Right lobe of liver (tissue), 4 donors: Measurements from ENCODE around the gene TAL2.

Experiments
- POLR2A ChIP-seq: fragments of 450-650 bp; IDR thresholded peaks from one replicate; pipeline ENCODE4 v1.6.1; 2017; ENCODE audit warnings: antibody characterized with exemption, mild to moderate bottlenecking
- TF ChIP-seq, protein P1 (sequence below), 4 donors: fragments of 200-600 bp in 3 of 4; fragments of 450-650 bp in 1 of 4; IDR thresholded peaks; one replicate each; pipeline versions ENCODE4 v1.5.1 to v1.8.0; 2016 to 2022; ENCODE audit warnings: antibody characterized with exemption in 4 of 4, mild to moderate bottlenecking in 2 of 4
- donor health status: DM: no; HTN: no; CAD: no.
- donor health status: DM: no; HTN: no; CAD: no.
- donor health status: DM: no; HTN: yes; CAD: no.

DNA sequence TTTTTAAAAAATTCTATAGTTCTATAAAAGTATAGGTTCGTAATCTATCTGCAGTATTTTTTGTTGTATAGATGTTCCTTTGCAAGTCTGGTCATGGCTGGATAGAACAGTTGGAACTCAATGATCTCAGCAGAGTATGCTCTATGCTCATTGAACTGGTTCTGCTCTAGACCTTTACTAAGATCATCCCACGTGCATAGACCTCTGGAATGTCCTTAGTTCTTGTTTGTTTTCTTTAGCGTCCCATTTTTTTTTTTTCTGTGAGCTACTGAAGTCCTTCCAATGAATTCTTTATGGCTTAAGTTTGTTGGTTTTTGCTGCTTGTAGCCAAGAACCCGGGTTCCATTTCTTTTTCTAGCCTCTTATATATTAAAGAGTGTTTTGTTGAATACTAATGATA lies 35.6 kb downstream of the TAL2 start:
- TF ChIP-seq, protein P1, sequence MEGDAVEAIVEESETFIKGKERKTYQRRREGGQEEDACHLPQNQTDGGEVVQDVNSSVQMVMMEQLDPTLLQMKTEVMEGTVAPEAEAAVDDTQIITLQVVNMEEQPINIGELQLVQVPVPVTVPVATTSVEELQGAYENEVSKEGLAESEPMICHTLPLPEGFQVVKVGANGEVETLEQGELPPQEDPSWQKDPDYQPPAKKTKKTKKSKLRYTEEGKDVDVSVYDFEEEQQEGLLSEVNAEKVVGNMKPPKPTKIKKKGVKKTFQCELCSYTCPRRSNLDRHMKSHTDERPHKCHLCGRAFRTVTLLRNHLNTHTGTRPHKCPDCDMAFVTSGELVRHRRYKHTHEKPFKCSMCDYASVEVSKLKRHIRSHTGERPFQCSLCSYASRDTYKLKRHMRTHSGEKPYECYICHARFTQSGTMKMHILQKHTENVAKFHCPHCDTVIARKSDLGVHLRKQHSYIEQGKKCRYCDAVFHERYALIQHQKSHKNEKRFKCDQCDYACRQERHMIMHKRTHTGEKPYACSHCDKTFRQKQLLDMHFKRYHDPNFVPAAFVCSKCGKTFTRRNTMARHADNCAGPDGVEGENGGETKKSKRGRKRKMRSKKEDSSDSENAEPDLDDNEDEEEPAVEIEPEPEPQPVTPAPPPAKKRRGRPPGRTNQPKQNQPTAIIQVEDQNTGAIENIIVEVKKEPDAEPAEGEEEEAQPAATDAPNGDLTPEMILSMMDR (IDR thresholded peaks at IDR 0.05) = no peak
- no peak for TF ChIP-seq POLR2A
